ENCODE results near the gene GNAO1. TPM values are rescaled to one million over a fixed set of nuclear protein-coding genes. Genes with fewer than 3 reads are reported as not detected.

The GNAO1 gene
- total and polyA plus RNA-seq, 2 experiments from 2014 or later, result 2.7 to 2.8 TPM

- no peak for TF ChIP-seq CTCF (IDR thresholded peaks at IDR 0.05; ENCODE audit: low read depth, low read length)
- Histone ChIP-seq H3K27ac (no peak overlapping the region), H3K9me3 (ENCODE audit: low read depth) (no peaks in the 10 kb centered on the region), H3K27me3 (no peaks in the 10 kb centered on the region), H3K36me3 (no peaks in the 10 kb centered on the region), H3K4me1 (ENCODE audit: low read depth) (peaks cover 35% of the 10 kb centered on the region), H3K4me3 (no peak overlapping the region)
- no peak for DNase-seq (ENCODE audit: low read depth in 1 of 2, low spot score in 1 of 2)
Measured at GRCh38 chr16:56262148-56262547, 70.9 kb downstream of the GNAO1 start.

DNA sequence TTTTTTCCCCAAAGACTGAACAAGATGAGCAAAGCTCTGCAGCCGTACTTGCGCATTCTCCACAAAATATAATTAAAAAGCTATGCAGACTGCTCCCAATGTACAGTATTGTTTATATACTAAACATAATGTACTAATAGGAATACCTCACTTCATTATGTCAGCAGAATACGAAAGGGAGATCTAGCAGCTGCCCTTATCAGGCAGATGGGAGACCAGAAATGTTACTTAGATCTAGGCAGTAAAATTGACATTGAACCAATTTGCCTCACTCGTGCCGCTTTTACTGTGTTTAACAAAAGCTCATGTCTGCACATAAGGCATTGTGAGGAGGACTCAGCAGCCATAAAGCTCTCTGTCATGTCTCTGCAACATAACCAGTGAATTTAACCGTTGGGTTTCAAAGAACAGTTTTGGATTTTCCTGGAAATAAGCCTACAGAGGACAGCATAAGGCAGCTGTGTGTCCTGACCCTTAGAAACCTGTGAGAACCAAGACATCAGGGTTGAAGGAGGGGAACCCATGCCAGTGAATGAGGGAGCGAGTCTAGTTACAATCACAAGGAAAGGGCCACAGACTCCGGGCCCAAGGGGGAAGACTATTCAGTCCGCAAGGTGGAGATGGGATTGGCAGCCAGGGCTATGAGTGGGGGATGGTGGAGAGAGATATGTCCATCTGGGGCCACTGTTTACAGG is 71.4 kb downstream of the GNAO1 start:
- DNase-seq (ENCODE audit: low read depth in 1 of 2, low spot score in 1 of 2), result no peak
- Histone ChIP-seq H3K9me3 (ENCODE audit: low read depth) (no peaks in the 10 kb centered on the region), H3K4me3 (no peak overlapping the region), H3K4me1 (ENCODE audit: low read depth) (peaks cover 35% of the 10 kb centered on the region), H3K27ac (no peak overlapping the region), H3K36me3 (no peaks in the 10 kb centered on the region), H3K27me3 (no peaks in the 10 kb centered on the region)
- no peak for TF ChIP-seq CTCF (IDR thresholded peaks at IDR 0.05; ENCODE audit: low read depth, low read length)

GRCh38 chr16:56263711-56264608 is 72.7 kb downstream of the GNAO1 start:
- Histone ChIP-seq H3K27me3 (no peaks in the 10 kb centered on the region), H3K36me3 (no peaks in the 10 kb centered on the region), H3K9me3 (ENCODE audit: low read depth) (no peaks in the 10 kb centered on the region), H3K4me3 (no peak overlapping the region), H3K27ac (peak overlapping the region; percentile 70), H3K4me1 (ENCODE audit: low read depth) (peaks cover 24% of the 10 kb centered on the region)
- no peak for TF ChIP-seq CTCF (IDR thresholded peaks at IDR 0.05; ENCODE audit: low read depth, low read length)
- DNase-seq (ENCODE audit: low read depth in 1 of 2, low spot score in 1 of 2), result peak in 1 of 2 donors; percentile 76

- Histone ChIP-seq H3K9me3 (ENCODE audit: low read depth) (no peaks in the 10 kb centered on the region), H3K27ac (peak overlapping the region; percentile 70), H3K36me3 (no peaks in the 10 kb centered on the region), H3K4me1 (ENCODE audit: low read depth) (peaks cover 21% of the 10 kb centered on the region), H3K27me3 (no peaks in the 10 kb centered on the region), H3K4me3 (no peak overlapping the region)
- no peak for DNase-seq (ENCODE audit: low read depth in 1 of 2, low spot score in 1 of 2)
- TF ChIP-seq CTCF (IDR thresholded peaks at IDR 0.05; ENCODE audit: low read depth, low read length), result no peak
Measured at GRCh38 chr16:56264609-56264972, 73.3 kb downstream of the GNAO1 start.

DNA sequence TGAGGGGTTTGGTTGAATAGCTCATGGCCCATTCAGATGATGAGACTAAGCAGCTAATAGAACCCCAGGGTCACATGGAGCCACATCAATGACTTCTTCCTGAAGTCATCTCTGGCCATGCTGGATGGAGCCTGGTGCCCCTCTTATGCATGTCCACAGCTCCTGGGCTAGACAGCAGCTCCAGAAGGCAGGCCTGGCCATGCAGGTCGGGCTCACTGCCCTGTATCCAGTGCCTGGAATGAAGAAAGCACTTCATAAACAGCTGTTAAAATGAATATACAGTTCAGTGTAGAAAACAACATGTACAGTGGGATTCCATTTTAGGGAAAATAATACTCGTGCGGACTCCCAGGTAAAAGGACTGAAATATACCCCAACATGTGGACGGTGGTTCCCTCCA is 73.9 kb downstream of the GNAO1 start:
- no peak for DNase-seq (ENCODE audit: low read depth in 1 of 2, low spot score in 1 of 2)
- no peak overlapping the region for H3K4me3 ChIP-seq
- peaks cover 25% of the 10 kb centered on the region for H3K4me1 ChIP-seq (ENCODE audit: low read depth)
- H3K9me3 ChIP-seq (ENCODE audit: low read depth), result no peaks in the 10 kb centered on the region
- H3K36me3 ChIP-seq, result no peaks in the 10 kb centered on the region
- peak overlapping the region; percentile 65 for H3K27ac ChIP-seq
- TF ChIP-seq CTCF (IDR thresholded peaks at IDR 0.05; ENCODE audit: low read depth, low read length), result no peak
- H3K27me3 ChIP-seq, result no peaks in the 10 kb centered on the region

Measured in cardiac muscle cell (in vitro differentiated cells and primary cell).